ENCODE measurements around the gene MAP4K4. TPM values are rescaled to one million over a fixed set of nuclear protein-coding genes. Genes with fewer than 3 reads are reported as not detected.

The MAP4K4 gene
- total RNA-seq, 1 experiment from 2014 or later, result 162 TPM

GRCh38 chr2:101682311-101682710 lies 15.2 kb upstream of the MAP4K4 start:
- no peaks in the 10 kb centered on the region for H3K27me3 Mint-ChIP-seq (ENCODE audit: insufficient read depth, unreplicated experiment)

GRCh38 chr2:101684313-101684712 lies 13.2 kb upstream of the MAP4K4 start:
- ChIA-PET POLR2A (no interaction called here), CTCF (no interaction called here)
- Mint-ChIP-seq H3K36me3 (ENCODE audit: insufficient read depth, unreplicated experiment) (no peaks in the 10 kb centered on the region), H3K9me3 (ENCODE audit: unreplicated experiment) (no peaks in the 10 kb centered on the region), H3K4me3 (ENCODE audit: unreplicated experiment) (no peak overlapping the region), H3K27me3 (ENCODE audit: insufficient read depth, unreplicated experiment) (no peaks in the 10 kb centered on the region), H3K4me1 (ENCODE audit: insufficient read depth, unreplicated experiment) (no peaks in the 10 kb centered on the region), H3K27ac (ENCODE audit: low read depth, unreplicated experiment) (no peak overlapping the region)
- no TSS peak for BruUV-seq (replicated peaks)
- no peak for DNase-seq (ENCODE audit: unreplicated experiment)
- TF ChIP-seq CTCF (IDR thresholded peaks at IDR 0.05; ENCODE audit: unreplicated experiment), result no peak
- intact Hi-C loops (cut with micrococcal nuclease), result no loop called here

More at GRCh38 chr2:101682311-101682710, 15.2 kb upstream of the MAP4K4 start:
- H3K9me3 Mint-ChIP-seq (ENCODE audit: unreplicated experiment), result no peaks in the 10 kb centered on the region
- POLR2A ChIA-PET, result no interaction called here
- no peaks in the 10 kb centered on the region for H3K4me1 Mint-ChIP-seq (ENCODE audit: insufficient read depth, unreplicated experiment)
- no peaks in the 10 kb centered on the region for H3K36me3 Mint-ChIP-seq (ENCODE audit: insufficient read depth, unreplicated experiment)
- intact Hi-C loops (cut with micrococcal nuclease), result no loop called here
- CTCF ChIA-PET, result interaction anchor here (0.6 to 0.7 kb wide), 2 partner anchors 15 to 265 kb away, joined by 3 read pairs; no protein-coding TSS in a partner anchor
- TF ChIP-seq CTCF (IDR thresholded peaks at IDR 0.05; ENCODE audit: unreplicated experiment), result no peak
- no TSS peak for BruUV-seq (replicated peaks)
- H3K27ac Mint-ChIP-seq (ENCODE audit: low read depth, unreplicated experiment), result no peak overlapping the region
- H3K4me3 Mint-ChIP-seq (ENCODE audit: unreplicated experiment), result no peak overlapping the region
- DNase-seq (ENCODE audit: unreplicated experiment), result no peak

- H3K4me1 Mint-ChIP-seq (ENCODE audit: insufficient read depth, unreplicated experiment), result no peaks in the 10 kb centered on the region
- no peaks in the 10 kb centered on the region for H3K36me3 Mint-ChIP-seq (ENCODE audit: insufficient read depth, unreplicated experiment)
- peak overlapping the region; percentile 19 for H3K27ac Mint-ChIP-seq (ENCODE audit: low read depth, unreplicated experiment)
- no peak overlapping the region for H3K4me3 Mint-ChIP-seq (ENCODE audit: unreplicated experiment)
- ChIA-PET POLR2A (no interaction called here), CTCF (interaction anchor here (0.6 to 1.0 kb wide), 3 partner anchors 9 to 661 kb away, joined by 3 to 4 read pairs (median 3); partner anchors contain the start of gene MAP4K4)
- TF ChIP-seq CTCF (IDR thresholded peaks at IDR 0.05; ENCODE audit: unreplicated experiment), result no peak
- intact Hi-C loops (cut with micrococcal nuclease), result no loop called here
- DNase-seq (ENCODE audit: unreplicated experiment), result no peak
- no TSS peak for BruUV-seq (replicated peaks)
- H3K27me3 Mint-ChIP-seq (ENCODE audit: insufficient read depth, unreplicated experiment), result no peaks in the 10 kb centered on the region
- H3K9me3 Mint-ChIP-seq (ENCODE audit: unreplicated experiment), result no peaks in the 10 kb centered on the region
These were observed 9.2 kb upstream of the MAP4K4 start for GRCh38 chr2:101688261-101688660.

- no TSS peak for BruUV-seq (replicated peaks)
- no peaks in the 10 kb centered on the region for H3K9me3 Mint-ChIP-seq (ENCODE audit: unreplicated experiment)
- no peaks in the 10 kb centered on the region for H3K4me1 Mint-ChIP-seq (ENCODE audit: insufficient read depth, unreplicated experiment)
These were observed 8.2 kb upstream of the MAP4K4 start for GRCh38 chr2:101689114-101689825.

More at GRCh38 chr2:101689114-101689825, 8.2 kb upstream of the MAP4K4 start:
- Mint-ChIP-seq H3K36me3 (ENCODE audit: insufficient read depth, unreplicated experiment) (no peaks in the 10 kb centered on the region), H3K27ac (ENCODE audit: low read depth, unreplicated experiment) (no peak overlapping the region), H3K27me3 (ENCODE audit: insufficient read depth, unreplicated experiment) (no peaks in the 10 kb centered on the region), H3K4me3 (ENCODE audit: unreplicated experiment) (no peak overlapping the region)
- no peak for DNase-seq (ENCODE audit: unreplicated experiment)
- ChIA-PET CTCF (no interaction called here), POLR2A (interaction anchor here (1.3 kb wide), 1 partner anchor 172 kb away, joined by 3 read pairs; no protein-coding TSS in a partner anchor)
- no peak for TF ChIP-seq CTCF (IDR thresholded peaks at IDR 0.05; ENCODE audit: unreplicated experiment)
- intact Hi-C loops (cut with micrococcal nuclease), result no loop called here

All from MCF 10A (cell line).